NCI-H187 (cell line): Measurements from ENCODE around the gene PTPRM.

Source experiments
- DNase-seq, 2 experiments: peaks; one replicate each; lab custom pipeline; 2025; lab: John Stamatoyannopoulos, UW

The PTPRM gene

DNA sequence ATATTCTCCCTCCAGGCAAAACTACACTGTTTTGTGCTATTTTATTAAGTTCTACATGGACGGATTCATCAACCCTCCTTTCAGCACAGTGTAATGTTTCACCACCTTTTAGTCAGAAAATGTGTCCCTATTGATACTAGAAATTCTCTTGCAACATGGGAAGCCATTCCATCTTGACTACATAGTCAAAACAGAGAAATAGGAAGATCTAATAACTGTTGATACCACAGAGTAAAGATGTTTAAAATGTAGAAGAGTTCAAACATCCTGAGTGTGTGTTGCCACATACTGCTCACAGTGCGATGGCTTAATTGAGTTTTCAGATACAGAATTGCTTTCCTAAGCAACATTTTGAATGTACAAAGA is 549.9 kb downstream of the PTPRM start:
- no peak for DNase-seq

GRCh38 chr18:8121101-8121500 is 554.0 kb downstream of the PTPRM start:
- DNase-seq, result no peak

DNA sequence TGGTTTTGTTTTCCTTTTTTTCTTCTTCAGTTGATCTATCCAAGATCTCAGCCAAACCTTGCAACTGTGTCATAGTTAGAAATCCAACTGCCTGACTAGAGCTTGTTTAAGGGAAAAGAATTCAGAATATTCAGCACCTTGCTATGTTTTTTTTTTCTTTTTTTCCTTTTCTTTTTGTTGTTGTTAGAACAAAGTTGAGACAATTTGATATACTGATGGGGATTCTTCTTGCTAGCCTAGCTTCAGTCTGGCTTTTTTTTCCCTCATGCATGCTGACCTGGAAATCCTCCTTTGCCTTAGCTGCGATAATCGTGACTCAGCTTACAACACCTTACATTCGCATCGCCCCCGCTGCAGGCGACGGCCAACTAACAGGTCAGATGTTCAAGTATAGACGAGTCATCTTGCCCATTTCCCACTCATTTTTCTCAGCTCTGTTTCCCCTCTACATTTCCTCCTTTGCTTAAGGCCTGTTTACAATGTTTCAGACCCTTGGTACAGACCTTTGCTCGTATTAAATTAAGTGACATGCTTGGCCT is 554.9 kb downstream of the PTPRM start:
- DNase-seq, result no peak

DNA sequence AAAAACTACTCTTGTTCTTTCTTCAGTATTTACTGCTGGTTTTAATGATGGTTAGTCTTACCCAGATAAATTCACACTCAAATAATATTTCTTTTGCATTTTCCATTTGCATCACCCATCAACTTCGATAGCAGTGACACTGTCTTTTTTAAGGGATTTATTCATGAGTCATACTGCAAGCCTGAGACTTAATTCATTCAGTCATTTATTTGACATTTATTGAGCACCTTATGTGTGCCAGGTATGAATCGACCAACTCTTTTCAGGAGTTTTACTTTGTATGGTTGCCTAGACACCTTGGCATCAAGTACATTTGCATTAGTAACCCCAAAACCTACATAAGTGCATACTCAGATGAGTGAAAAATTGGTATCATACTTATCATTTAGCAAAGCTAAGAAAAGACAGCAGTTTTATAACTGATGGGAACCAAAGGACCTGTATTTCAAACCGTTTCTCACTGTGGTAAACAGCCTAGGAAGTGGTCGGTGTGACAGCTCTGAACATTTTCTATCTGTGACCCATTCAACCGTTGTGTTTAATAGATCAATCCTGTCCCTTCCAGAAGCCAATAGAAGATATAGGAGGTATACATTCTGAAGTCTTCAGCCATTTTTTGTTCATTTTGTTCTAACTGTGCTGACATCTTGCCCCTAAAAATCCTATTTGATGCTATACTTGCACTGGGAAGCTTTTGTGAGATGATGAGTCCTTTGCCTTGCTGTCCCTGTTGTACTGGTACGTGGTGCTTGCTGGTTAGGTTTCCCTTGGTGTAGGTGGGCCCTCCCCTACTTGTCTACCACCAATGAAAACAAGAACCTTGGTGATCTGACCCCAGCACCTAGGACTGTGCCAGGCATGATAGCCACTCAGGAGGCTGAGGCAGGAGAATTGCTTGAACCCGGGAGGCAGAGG is 557.4 kb downstream of the PTPRM start:
- DNase-seq, result no peak

- DNase-seq, result no peak
These were observed 563.0 kb downstream of the PTPRM start for GRCh38 chr18:8130096-8130495.

DNA sequence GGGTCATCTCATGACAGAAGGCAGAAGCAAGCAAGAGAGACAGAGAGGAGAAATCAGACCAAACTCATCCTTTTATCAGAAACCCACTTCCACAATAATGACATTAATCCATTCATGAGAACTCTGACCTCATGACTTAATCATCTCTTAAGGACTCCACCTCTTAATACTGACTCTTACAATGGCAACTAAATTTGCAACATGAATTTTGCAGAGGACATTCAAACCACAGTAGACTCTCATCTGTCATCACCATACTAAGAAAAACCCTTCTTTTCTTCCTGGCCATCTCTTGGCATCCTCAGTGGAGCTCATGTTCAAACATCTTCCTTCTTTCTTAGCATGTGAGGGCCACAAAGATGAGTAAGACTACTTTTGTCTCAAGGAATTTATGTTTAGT is 565.9 kb downstream of the PTPRM start:
- DNase-seq, result no peak

DNA sequence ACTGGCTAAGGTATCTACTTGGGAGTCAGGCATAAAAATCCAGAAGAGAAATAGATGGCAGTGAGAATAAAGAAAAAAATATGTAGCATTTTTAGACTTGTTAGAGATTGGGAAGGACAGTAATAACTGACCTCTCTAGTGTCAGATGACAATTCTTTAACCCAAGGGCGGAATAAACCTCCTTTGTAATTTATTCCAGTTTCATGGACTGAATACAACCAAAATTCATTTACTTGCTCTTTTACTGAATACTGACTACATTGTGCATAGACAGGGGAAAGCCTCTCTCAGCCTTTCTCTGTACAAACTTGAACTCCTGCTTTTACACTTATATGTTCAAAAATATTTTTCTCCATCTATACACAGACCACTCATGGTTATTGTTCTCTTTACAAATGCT is 566.8 kb downstream of the PTPRM start:
- DNase-seq, result no peak

DNA sequence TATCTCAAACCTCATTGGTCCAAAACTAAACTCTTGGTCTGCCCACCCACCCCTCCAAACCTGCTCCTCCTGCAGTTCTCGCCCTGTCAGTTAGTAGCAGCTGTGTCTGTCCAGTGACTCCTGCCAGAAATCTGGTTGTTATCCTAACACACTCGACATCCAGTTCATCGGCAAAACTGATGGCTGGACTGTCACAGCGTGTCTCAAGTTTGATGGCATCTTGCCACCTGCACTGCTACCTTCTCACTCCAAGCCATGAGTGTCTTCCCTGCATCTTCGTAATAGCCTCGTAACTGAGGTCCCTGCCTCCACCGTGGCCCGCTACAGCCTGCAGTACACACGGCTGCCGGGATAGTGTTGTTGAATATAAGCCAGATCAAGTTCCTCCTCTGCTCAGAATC is 572.0 kb downstream of the PTPRM start:
- no peak for DNase-seq

- DNase-seq, result no peak
These were observed 572.8 kb downstream of the PTPRM start for GRCh38 chr18:8139891-8140406.

- no peak for DNase-seq
These were observed 573.9 kb downstream of the PTPRM start for GRCh38 chr18:8140841-8141501.

DNA sequence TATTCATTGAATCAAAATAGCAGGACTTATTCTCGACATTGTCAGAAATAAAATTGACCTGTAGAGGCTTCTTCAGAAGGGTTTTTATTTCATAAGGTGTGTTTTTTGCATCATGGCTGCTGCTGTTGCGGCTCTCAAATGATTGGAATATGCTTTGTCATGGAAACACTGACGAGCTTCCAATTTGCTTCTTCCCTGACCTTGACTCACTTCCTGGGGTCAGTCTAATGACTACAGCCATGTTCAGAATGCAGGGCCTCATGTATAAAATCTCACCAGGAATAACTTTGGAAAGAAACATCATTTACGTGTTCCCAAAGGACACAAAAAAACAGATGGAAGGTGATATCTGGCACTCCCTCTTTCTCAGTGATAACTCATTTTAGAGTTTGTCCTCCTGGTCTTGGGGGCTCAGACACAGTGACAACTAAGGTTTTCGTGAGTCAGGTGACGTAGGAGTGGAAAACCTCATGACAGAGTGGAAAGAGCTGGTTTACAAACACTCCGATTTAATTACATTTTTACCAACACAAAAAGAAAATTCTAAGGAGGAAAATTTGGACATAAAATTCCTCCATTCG is 575.1 kb downstream of the PTPRM start:
- no peak for DNase-seq

- no peak for DNase-seq
These were observed 575.8 kb downstream of the PTPRM start for GRCh38 chr18:8142932-8143331.

DNA sequence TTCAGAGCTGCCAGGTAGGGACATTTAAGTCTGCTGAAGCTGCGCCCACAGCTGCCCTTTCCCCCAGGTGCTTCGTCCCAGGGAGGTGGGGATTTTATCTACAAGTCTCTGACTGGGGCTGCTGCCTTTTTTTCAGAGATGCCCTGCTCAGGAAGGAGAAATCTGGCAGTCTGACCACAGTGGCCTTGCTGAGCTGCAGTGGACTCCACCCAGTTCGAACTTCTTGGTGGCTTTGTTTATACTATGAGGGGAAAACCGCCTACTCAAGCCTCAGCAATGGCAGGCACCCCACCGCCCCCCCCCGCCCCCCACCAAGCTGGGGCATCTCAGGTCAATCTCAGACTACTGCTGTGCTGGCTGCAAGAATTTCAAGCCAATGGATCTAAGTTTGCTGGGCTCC is 584.1 kb downstream of the PTPRM start:
- DNase-seq, result no peak

GRCh38 chr18:8153887-8154583 is 586.9 kb downstream of the PTPRM start:
- no peak for DNase-seq

- DNase-seq, result no peak
These were observed 595.7 kb downstream of the PTPRM start for GRCh38 chr18:8162802-8163201.

GRCh38 chr18:8163286-8163959 is 596.3 kb downstream of the PTPRM start:
- DNase-seq, result no peak

DNA sequence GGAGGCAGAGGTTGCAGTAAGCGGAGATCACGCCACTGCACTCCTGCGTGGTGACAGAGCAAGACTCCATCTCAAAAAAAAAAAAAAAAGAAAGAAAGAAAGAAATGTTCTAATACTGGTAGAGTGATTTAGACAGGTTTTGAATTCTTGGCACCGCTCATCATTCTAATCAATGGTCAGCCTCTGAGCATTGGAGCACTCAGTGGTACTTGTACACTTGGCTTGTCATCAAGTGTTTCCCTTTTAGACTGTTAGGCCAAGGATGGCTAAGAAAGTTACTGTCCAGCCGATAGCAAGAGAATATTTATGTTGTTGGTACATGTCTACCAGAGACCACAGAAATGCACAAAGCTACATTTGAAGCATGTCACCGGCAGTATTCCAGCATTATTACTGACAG is 598.0 kb downstream of the PTPRM start:
- no peak for DNase-seq

DNA sequence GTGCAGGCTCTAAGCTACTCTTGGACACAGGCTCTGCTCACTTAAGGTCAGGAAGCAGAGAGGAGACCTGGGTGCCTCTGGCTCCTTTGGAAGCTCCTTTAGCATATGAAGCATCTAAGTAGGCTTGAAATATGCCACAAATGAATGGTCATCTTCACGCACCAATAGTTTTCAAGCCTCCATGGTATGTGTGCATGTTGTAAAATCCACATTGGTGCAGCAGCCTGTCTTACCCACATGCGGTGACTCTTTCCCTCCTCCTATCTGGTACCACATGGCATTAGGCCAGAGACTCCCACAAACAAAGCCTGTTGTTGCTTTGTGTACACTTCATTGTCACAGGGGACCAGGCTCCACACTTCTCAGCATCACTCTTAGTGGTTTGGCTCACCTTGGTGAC is 599.9 kb downstream of the PTPRM start:
- DNase-seq, result no peak

DNA sequence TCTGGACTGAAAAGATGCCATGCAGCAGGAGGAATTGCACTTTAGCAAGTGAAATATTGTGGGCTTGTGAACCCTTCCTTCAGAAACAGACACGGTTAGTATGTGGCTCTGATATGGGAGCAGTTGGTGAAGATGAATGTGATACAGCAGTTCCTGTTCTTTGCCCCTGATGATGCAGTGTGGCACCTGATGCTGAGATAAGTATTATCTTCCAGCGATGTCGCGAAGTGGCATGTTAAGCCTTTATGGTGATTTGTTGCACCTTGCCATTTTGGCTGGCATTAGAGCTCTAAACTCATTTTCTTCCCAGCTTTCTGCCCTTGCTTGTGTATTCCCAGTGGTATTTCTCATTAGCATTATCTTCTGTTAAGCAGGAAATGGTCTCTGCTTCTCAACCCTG is 600.6 kb downstream of the PTPRM start:
- no peak for DNase-seq

DNA sequence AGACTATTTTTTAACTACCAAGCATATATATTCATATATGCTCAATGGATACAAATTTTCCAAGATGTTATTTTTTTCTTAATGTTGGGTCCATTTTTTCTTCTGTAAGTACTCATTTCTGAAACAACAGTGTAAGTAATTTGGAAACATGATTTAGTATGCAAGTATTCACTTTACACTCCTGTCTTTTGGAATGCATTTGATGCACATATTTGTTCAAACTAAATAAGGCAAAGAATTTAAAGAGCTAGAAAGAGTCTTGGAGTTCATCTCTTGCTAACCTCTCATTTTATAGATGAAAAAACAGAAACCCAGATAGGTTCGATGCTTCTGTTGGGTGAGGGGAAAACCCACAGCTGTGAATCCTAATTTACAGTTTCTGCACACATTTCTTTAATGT is 602.6 kb downstream of the PTPRM start:
- DNase-seq, result no peak

GRCh38 chr18:8174771-8175170 is 607.7 kb downstream of the PTPRM start:
- DNase-seq, result no peak
